WTC11 (cell line): ENCODE data around the gene NFIA.

Experiments used
- ATF2 ChIP-seq: sonication (generic); formaldehyde crosslinking; IDR thresholded peaks from 2 replicates; pipeline ENCODE4 v1.8.1; 2022; ENCODE audit warnings: low read depth, missing genetic modification reagents, borderline replicate concordance
- NR3C1 ChIP-seq: sonication (generic); formaldehyde crosslinking; conservative IDR thresholded peaks from 2 replicates; pipeline ENCODE4 v1.8.1; 2023; ENCODE audit warnings: low read depth, mild to moderate bottlenecking, missing genetic modification reagents
- ZNF138 ChIP-seq: sonication (generic); formaldehyde crosslinking; conservative IDR thresholded peaks from 2 replicates; pipeline ENCODE4 v1.8.1; 2022; ENCODE audit warnings: mild to moderate bottlenecking, moderate library complexity, missing genetic modification reagents
- TF ChIP-seq, protein P1 (sequence below): fragments of 200-600 bp; IDR thresholded peaks from 2 replicates; pipeline ENCODE4 v1.8.0; 2022; ENCODE audit warnings: antibody characterized with exemption
- TF ChIP-seq, protein P2 (sequence below): sonication (generic); formaldehyde crosslinking; IDR thresholded peaks from 2 replicates; pipeline ENCODE4 v1.8.1; 2023; ENCODE audit warnings: mild to moderate bottlenecking, missing genetic modification reagents, moderate library complexity

GRCh38 chr1:61497013-61497412, 414.7 kb downstream of the NFIA start:
- TF ChIP-seq ZNF138 (CRISPR knock-in tag) (no peak), ATF2 (CRISPR knock-in tag) (no peak), NR3C1 (no peak)
- TF ChIP-seq, protein P1, sequence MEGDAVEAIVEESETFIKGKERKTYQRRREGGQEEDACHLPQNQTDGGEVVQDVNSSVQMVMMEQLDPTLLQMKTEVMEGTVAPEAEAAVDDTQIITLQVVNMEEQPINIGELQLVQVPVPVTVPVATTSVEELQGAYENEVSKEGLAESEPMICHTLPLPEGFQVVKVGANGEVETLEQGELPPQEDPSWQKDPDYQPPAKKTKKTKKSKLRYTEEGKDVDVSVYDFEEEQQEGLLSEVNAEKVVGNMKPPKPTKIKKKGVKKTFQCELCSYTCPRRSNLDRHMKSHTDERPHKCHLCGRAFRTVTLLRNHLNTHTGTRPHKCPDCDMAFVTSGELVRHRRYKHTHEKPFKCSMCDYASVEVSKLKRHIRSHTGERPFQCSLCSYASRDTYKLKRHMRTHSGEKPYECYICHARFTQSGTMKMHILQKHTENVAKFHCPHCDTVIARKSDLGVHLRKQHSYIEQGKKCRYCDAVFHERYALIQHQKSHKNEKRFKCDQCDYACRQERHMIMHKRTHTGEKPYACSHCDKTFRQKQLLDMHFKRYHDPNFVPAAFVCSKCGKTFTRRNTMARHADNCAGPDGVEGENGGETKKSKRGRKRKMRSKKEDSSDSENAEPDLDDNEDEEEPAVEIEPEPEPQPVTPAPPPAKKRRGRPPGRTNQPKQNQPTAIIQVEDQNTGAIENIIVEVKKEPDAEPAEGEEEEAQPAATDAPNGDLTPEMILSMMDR, result no peak
- TF ChIP-seq, protein P2, sequence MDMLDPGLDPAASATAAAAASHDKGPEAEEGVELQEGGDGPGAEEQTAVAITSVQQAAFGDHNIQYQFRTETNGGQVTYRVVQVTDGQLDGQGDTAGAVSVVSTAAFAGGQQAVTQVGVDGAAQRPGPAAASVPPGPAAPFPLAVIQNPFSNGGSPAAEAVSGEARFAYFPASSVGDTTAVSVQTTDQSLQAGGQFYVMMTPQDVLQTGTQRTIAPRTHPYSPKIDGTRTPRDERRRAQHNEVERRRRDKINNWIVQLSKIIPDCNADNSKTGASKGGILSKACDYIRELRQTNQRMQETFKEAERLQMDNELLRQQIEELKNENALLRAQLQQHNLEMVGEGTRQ, result no peak
